SK-N-SH (cell line): ENCODE measurements around the gene CACNA1F. TPM values are rescaled to one million over a fixed set of nuclear protein-coding genes. Genes with fewer than 3 reads are reported as not detected.

ENCODE experiments used
- CTCF ChIA-PET: fragments of 300-600, 350-600 bp; formaldehyde crosslinking; extraction: SDS; loops from one replicate; lab custom pipeline; 2021; lab: Yijun Ruan, JAX
- POLR2A ChIA-PET: fragments of 350-600 bp; sonication (Branson Sonifier 250); formaldehyde crosslinking; extraction: SDS; loops from one replicate; lab custom pipeline; 2020; ENCODE audit warnings: antibody characterized with exemption, inconsistent platforms; lab: Yijun Ruan, JAX
- DNase-seq: peaks from one replicate; pipeline ENCODE4 v3.0.0; 2012
- H2AFZ ChIP-seq: fragments of 200-600 bp; sonication (generic); 2 replicates; pipeline ENCODE4 v1.8.1; 2016; ENCODE audit warnings: antibody characterized with exemption, mild to moderate bottlenecking, low read depth
- H3F3A ChIP-seq: fragments of 200-600 bp; sonication (generic); replicated peaks from 2 replicates; pipeline ENCODE3; 2016; ENCODE audit warnings: antibody characterized with exemption, mild to moderate bottlenecking; ENCODE audit not compliant: insufficient read depth
- H3K27ac ChIP-seq, 2 experiments: fragments of 200-500 bp in 1 of 2; fragments of 200-600 bp in 1 of 2; sonication (Bioruptor generic) in 1 of 2; sonication (generic), shearing (Covaris generic) in 1 of 2; 2 replicates each; pipeline versions ENCODE4 v1.5.1 to v1.6.1; 2014 to 2016; ENCODE audit warnings: low read depth in 2 of 2, inconsistent platforms in 1 of 2, low read length in 1 of 2, mild to moderate bottlenecking in 1 of 2, mixed read lengths in 1 of 2
- H3K27me3 ChIP-seq: fragments of 200-600 bp; sonication (generic), shearing (Covaris generic); 2 replicates; pipeline ENCODE4 v1.6.1; 2016; ENCODE audit warnings: mixed run types; ENCODE audit not compliant: insufficient read depth
- H3K36me3 ChIP-seq, 2 experiments: fragments of 200-500 bp in 1 of 2; fragments of 200-600 bp in 1 of 2; sonication (Bioruptor generic) in 1 of 2; sonication (generic) in 1 of 2; replicated peaks in 1 of 2; 2 replicates each; pipeline versions ENCODE3 to v1.5.1; 2014 to 2016; ENCODE audit warnings: low read length in 1 of 2, mild to moderate bottlenecking in 1 of 2; ENCODE audit not compliant: insufficient read depth in 2 of 2, control insufficient read depth in 1 of 2
- H3K4me1 ChIP-seq, 2 experiments: fragments of 200-500 bp in 1 of 2; fragments of 200-600 bp in 1 of 2; sonication (Bioruptor generic) in 1 of 2; sonication (generic), shearing (Covaris generic) in 1 of 2; 2 replicates each; pipeline versions ENCODE4 v1.5.1 to v1.6.1; 2014 to 2016; ENCODE audit warnings: low read depth in 1 of 2, low read length in 1 of 2, mixed run types in 1 of 2; ENCODE audit not compliant: insufficient read depth in 2 of 2, control insufficient read depth in 1 of 2
- H3K4me2 ChIP-seq: fragments of 200-600 bp; sonication (generic), shearing (Covaris generic); 2 replicates; pipeline ENCODE4 v1.6.1; 2017; ENCODE audit warnings: mixed run types
- H3K4me3 ChIP-seq, 2 experiments: fragments of 200-500 bp in 1 of 2; fragments of 200-600 bp in 1 of 2; sonication (Bioruptor generic) in 1 of 2; sonication (generic), shearing (Covaris generic) in 1 of 2; 2 replicates each; pipeline versions ENCODE4 v1.5.1 to v1.8.1; 2014 to 2016; ENCODE audit warnings: low read depth in 2 of 2, inconsistent platforms in 1 of 2, low read length in 1 of 2, mild to moderate bottlenecking in 1 of 2, mixed read lengths in 1 of 2, moderate library complexity in 1 of 2
- H3K79me2 ChIP-seq: fragments of 200-600 bp; sonication (generic); 2 replicates; pipeline ENCODE4 v1.8.1; 2017; ENCODE audit warnings: mild to moderate bottlenecking; ENCODE audit not compliant: insufficient read depth
- H3K9ac ChIP-seq: fragments of 200-600 bp; sonication (generic); 2 replicates; pipeline ENCODE4 v1.6.1; 2017; ENCODE audit warnings: mixed run types
- H3K9me2 ChIP-seq: fragments of 200-600 bp; sonication (generic); 2 replicates; pipeline ENCODE4 v1.6.1; 2017; ENCODE audit warnings: mixed run types
- H3K9me3 ChIP-seq: fragments of 200-600 bp; sonication (generic); 2 replicates; pipeline ENCODE4 v1.6.1; 2017; ENCODE audit warnings: mixed run types, mild to moderate bottlenecking, moderate library complexity
- H4K20me1 ChIP-seq: fragments of 200-600 bp; sonication (generic); 2 replicates; pipeline ENCODE4 v1.6.1; 2017; ENCODE audit warnings: mild to moderate bottlenecking, mixed run types; ENCODE audit not compliant: insufficient read depth
- CHD2 ChIP-seq: fragments of 150-350 bp; IDR thresholded peaks from 2 replicates; pipeline ENCODE4 v1.6.1; 2018; ENCODE audit warnings: low read length; ENCODE audit not compliant: partially characterized antibody
- ELF1 ChIP-seq: IDR thresholded peaks from 2 replicates; pipeline ENCODE4 v1.4.0; 2012
- EP300 ChIP-seq, 2 experiments: IDR thresholded peaks; 2 replicates each; pipeline versions ENCODE4 v1.4.0 to v1.6.1; 2012; ENCODE audit warnings: borderline replicate concordance in 1 of 2, low read depth in 1 of 2, low read length in 1 of 2
- FOXJ3 ChIP-seq: sonication (generic); formaldehyde crosslinking; IDR thresholded peaks from 2 replicates; pipeline ENCODE4 v1.5.1; 2020; ENCODE audit warnings: mild to moderate bottlenecking, missing genetic modification reagents
- GABPA ChIP-seq: IDR thresholded peaks from 2 replicates; pipeline ENCODE4 v1.4.0; 2012; ENCODE audit warnings: low read depth, mild to moderate bottlenecking
- GATA2 ChIP-seq: sonication (generic); formaldehyde crosslinking; IDR thresholded peaks from 2 replicates; pipeline ENCODE4 v1.5.0; 2020; ENCODE audit warnings: mild to moderate bottlenecking, missing genetic modification reagents
- MEF2A ChIP-seq: IDR thresholded peaks from 2 replicates; pipeline ENCODE4 v1.4.0; 2012; ENCODE audit warnings: low read depth, borderline replicate concordance
- RCOR1 ChIP-seq: fragments of 150-350 bp; IDR thresholded peaks from 2 replicates; pipeline ENCODE4 v1.6.1; 2017; ENCODE audit warnings: antibody characterized with exemption, low read length
- RXRA ChIP-seq: IDR thresholded peaks from 2 replicates; pipeline ENCODE4 v1.4.0; 2012; ENCODE audit warnings: low read depth, mild to moderate bottlenecking, borderline replicate concordance
- TEAD4 ChIP-seq: IDR thresholded peaks from 2 replicates; pipeline ENCODE4 v1.4.0; 2012; ENCODE audit warnings: mild to moderate bottlenecking, borderline replicate concordance; ENCODE audit not compliant: insufficient read depth
- WGBS: methylation state at CpG from one replicate; pipeline ENCODE4 v1.1.6; 2017; ENCODE audit warnings: low lambda C conversion rate; 5-methylcytosine and 5-hydroxymethylcytosine counted together
- polyA plus RNA-seq, 3 experiments: library from polyadenylated mRNA; depleted of rRNA; stranded (reverse); fragments of >200 nt; gene quantifications; 2 replicates each; pipeline ENCODE4 v1.2.3, GENCODE V29; 2012
- TF ChIP-seq, protein P1 (sequence below): IDR thresholded peaks from 2 replicates; pipeline ENCODE4; 2012
- TF ChIP-seq, protein P2 (sequence below): IDR thresholded peaks from 2 replicates; pipeline ENCODE4 v1.4.0; 2012; ENCODE audit warnings: low read depth, borderline replicate concordance
- TF ChIP-seq, protein P3 (sequence below): fragments of 150-350 bp; IDR thresholded peaks from 2 replicates; pipeline ENCODE4 v1.6.1; 2016; ENCODE audit warnings: mild to moderate bottlenecking, low read depth, low read length
- TF ChIP-seq, protein P4 (sequence below): IDR thresholded peaks from 2 replicates; pipeline ENCODE4 v1.4.0; 2012; ENCODE audit warnings: low read depth
- TF ChIP-seq, protein P5 (sequence below): fragments of 150-350 bp; IDR thresholded peaks from 2 replicates; pipeline ENCODE4 v1.6.1; 2017; ENCODE audit warnings: antibody characterized with exemption, low read length, low read depth, borderline replicate concordance
- TF ChIP-seq, protein P6 (sequence below): IDR thresholded peaks from 2 replicates; pipeline ENCODE4 v1.6.1; 2012; ENCODE audit warnings: mild to moderate bottlenecking, low read depth, low read length, moderate library complexity
- TF ChIP-seq, protein P7 (sequence below): IDR thresholded peaks from 2 replicates; pipeline ENCODE4 v1.4.0; 2012; ENCODE audit warnings: low read depth, borderline replicate concordance

Gene CACNA1F
- polyA plus RNA-seq, 1 of the 3 experiments (the other 2 are of a cell fraction): not detected

DNA sequence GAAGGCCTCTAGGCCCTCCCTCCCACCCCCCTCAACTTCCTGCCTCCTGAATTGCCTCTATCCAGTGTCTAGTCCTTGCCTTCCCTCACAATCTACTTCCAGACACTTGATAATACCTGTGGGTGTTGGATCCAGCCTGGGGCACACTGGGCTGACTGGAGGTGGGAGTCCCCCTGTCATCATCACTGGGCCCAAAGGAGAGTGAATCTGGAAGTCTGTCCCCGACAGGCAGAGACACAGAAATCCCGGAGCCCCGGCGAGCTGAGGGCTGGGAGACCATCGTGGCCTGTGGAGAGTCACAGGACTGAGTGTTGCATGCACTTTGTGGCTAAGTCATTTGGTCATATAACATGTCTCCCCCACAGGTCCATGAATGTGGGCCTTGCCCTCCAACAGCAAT is 24.7 kb downstream of the CACNA1F start:
- Histone ChIP-seq H3K4me3 (no peak overlapping the region), H3K4me2 (no peak overlapping the region), H3K9me3 (no peaks in the 10 kb centered on the region), H3K27ac (no peak overlapping the region), H3K4me1 (no peaks in the 10 kb centered on the region), H2AFZ (no peak overlapping the region), H3K36me3 (no peaks in the 10 kb centered on the region), H3K9ac (no peak overlapping the region), H3K9me2 (no peaks in the 10 kb centered on the region), H4K20me1 (no peaks in the 10 kb centered on the region), H3K27me3 (peaks cover 34% of the 10 kb centered on the region), H3K79me2 (no peaks in the 10 kb centered on the region), H3F3A (no peaks in the 10 kb centered on the region)
- WGBS: 66% methylated on average over 5 of the region's 5 CpGs
- no peak for DNase-seq
- no peak for TF ChIP-seq RCOR1
- TF ChIP-seq, protein P1, sequence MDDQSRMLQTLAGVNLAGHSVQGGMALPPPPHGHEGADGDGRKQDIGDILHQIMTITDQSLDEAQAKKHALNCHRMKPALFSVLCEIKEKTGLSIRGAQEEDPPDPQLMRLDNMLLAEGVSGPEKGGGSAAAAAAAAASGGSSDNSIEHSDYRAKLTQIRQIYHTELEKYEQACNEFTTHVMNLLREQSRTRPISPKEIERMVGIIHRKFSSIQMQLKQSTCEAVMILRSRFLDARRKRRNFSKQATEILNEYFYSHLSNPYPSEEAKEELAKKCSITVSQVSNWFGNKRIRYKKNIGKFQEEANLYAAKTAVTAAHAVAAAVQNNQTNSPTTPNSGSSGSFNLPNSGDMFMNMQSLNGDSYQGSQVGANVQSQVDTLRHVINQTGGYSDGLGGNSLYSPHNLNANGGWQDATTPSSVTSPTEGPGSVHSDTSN: no peak
- TF ChIP-seq RXRA: no peak
- TF ChIP-seq, protein P2, sequence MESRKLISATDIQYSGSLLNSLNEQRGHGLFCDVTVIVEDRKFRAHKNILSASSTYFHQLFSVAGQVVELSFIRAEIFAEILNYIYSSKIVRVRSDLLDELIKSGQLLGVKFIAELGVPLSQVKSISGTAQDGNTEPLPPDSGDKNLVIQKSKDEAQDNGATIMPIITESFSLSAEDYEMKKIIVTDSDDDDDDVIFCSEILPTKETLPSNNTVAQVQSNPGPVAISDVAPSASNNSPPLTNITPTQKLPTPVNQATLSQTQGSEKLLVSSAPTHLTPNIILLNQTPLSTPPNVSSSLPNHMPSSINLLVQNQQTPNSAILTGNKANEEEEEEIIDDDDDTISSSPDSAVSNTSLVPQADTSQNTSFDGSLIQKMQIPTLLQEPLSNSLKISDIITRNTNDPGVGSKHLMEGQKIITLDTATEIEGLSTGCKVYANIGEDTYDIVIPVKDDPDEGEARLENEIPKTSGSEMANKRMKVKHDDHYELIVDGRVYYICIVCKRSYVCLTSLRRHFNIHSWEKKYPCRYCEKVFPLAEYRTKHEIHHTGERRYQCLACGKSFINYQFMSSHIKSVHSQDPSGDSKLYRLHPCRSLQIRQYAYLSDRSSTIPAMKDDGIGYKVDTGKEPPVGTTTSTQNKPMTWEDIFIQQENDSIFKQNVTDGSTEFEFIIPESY: no peak
- no peak for TF ChIP-seq MEF2A
- TF ChIP-seq EP300 (IDR thresholded peaks at IDR 0.05; ENCODE audit: borderline replicate concordance in 1 of 2, low read depth in 1 of 2, low read length in 1 of 2): no peak
- TF ChIP-seq TEAD4: no peak
- no peak for TF ChIP-seq ELF1
- TF ChIP-seq, protein P3, sequence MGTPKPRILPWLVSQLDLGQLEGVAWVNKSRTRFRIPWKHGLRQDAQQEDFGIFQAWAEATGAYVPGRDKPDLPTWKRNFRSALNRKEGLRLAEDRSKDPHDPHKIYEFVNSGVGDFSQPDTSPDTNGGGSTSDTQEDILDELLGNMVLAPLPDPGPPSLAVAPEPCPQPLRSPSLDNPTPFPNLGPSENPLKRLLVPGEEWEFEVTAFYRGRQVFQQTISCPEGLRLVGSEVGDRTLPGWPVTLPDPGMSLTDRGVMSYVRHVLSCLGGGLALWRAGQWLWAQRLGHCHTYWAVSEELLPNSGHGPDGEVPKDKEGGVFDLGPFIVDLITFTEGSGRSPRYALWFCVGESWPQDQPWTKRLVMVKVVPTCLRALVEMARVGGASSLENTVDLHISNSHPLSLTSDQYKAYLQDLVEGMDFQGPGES: no peak
- TF ChIP-seq, protein P4, sequence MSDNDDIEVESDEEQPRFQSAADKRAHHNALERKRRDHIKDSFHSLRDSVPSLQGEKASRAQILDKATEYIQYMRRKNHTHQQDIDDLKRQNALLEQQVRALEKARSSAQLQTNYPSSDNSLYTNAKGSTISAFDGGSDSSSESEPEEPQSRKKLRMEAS: no peak
- TF ChIP-seq, protein P5, sequence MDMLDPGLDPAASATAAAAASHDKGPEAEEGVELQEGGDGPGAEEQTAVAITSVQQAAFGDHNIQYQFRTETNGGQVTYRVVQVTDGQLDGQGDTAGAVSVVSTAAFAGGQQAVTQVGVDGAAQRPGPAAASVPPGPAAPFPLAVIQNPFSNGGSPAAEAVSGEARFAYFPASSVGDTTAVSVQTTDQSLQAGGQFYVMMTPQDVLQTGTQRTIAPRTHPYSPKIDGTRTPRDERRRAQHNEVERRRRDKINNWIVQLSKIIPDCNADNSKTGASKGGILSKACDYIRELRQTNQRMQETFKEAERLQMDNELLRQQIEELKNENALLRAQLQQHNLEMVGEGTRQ: no peak
- TF ChIP-seq CHD2: no peak
- TF ChIP-seq FOXJ3: no peak
- TF ChIP-seq GATA2 (CRISPR knock-in tag): no peak
- TF ChIP-seq, protein P6, sequence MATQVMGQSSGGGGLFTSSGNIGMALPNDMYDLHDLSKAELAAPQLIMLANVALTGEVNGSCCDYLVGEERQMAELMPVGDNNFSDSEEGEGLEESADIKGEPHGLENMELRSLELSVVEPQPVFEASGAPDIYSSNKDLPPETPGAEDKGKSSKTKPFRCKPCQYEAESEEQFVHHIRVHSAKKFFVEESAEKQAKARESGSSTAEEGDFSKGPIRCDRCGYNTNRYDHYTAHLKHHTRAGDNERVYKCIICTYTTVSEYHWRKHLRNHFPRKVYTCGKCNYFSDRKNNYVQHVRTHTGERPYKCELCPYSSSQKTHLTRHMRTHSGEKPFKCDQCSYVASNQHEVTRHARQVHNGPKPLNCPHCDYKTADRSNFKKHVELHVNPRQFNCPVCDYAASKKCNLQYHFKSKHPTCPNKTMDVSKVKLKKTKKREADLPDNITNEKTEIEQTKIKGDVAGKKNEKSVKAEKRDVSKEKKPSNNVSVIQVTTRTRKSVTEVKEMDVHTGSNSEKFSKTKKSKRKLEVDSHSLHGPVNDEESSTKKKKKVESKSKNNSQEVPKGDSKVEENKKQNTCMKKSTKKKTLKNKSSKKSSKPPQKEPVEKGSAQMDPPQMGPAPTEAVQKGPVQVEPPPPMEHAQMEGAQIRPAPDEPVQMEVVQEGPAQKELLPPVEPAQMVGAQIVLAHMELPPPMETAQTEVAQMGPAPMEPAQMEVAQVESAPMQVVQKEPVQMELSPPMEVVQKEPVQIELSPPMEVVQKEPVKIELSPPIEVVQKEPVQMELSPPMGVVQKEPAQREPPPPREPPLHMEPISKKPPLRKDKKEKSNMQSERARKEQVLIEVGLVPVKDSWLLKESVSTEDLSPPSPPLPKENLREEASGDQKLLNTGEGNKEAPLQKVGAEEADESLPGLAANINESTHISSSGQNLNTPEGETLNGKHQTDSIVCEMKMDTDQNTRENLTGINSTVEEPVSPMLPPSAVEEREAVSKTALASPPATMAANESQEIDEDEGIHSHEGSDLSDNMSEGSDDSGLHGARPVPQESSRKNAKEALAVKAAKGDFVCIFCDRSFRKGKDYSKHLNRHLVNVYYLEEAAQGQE: no peak
- TF ChIP-seq, protein P7, sequence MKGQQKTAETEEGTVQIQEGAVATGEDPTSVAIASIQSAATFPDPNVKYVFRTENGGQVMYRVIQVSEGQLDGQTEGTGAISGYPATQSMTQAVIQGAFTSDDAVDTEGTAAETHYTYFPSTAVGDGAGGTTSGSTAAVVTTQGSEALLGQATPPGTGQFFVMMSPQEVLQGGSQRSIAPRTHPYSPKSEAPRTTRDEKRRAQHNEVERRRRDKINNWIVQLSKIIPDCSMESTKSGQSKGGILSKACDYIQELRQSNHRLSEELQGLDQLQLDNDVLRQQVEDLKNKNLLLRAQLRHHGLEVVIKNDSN: no peak
- no peak for TF ChIP-seq GABPA
- ChIA-PET CTCF (interaction anchor here (2.5 kb wide), 1 partner anchor 16 kb away, joined by 9 read pairs; no protein-coding TSS in a partner anchor), POLR2A (no interaction called here)
